NCI-H2196 (cell line): ENCODE data around the gene CSRP1.
"Not testable (repeated sequence)": the region's sequence is repeated elsewhere in the genome, so short reads cannot be mapped to it uniquely, and the experiment has no call there.

Source experiments
- DNase-seq: peaks from one replicate; lab custom pipeline; 2025; ENCODE audit not compliant: unreplicated experiment; lab: John Stamatoyannopoulos, UW

Gene CSRP1

GRCh38 chr1:201497935-201498509 lies 8.9 kb downstream of the CSRP1 start:
- DNase-seq = no peak

GRCh38 chr1:201496296-201496690 lies 10.6 kb downstream of the CSRP1 start:
- no peak for DNase-seq

GRCh38 chr1:201495551-201496295 lies 11.2 kb downstream of the CSRP1 start:
- peak; percentile 29 for DNase-seq

GRCh38 chr1:201493757-201494617 lies 12.9 kb downstream of the CSRP1 start:
- DNase-seq = no peak

GRCh38 chr1:201493026-201493656 lies 13.8 kb downstream of the CSRP1 start:
- DNase-seq = not testable (repeated sequence)

GRCh38 chr1:201491896-201492511 lies 14.9 kb downstream of the CSRP1 start:
- no peak for DNase-seq

- DNase-seq = no peak
These were observed 16.2 kb downstream of the CSRP1 start for GRCh38 chr1:201490708-201491131.

- DNase-seq = no peak
These were observed 17.2 kb downstream of the CSRP1 start for GRCh38 chr1:201489643-201490261.

- no peak for DNase-seq
These were observed 17.9 kb downstream of the CSRP1 start for GRCh38 chr1:201488830-201489589.

- DNase-seq = no peak
These were observed 19.2 kb downstream of the CSRP1 start for GRCh38 chr1:201487742-201488141.

- no peak for DNase-seq
These were observed 20.7 kb downstream of the CSRP1 start for GRCh38 chr1:201486187-201486586.

GRCh38 chr1:201485184-201485774 lies 21.6 kb downstream of the CSRP1 start:
- no peak for DNase-seq

GRCh38 chr1:201483373-201483949 lies 23.5 kb downstream of the CSRP1 start:
- no peak for DNase-seq

GRCh38 chr1:201482755-201483154 lies 24.2 kb downstream of the CSRP1 start:
- DNase-seq = no peak

- peak; percentile 82 for DNase-seq
These were observed 25.0 kb downstream of the CSRP1 start for GRCh38 chr1:201481761-201482493.

- no peak for DNase-seq
These were observed 25.9 kb downstream of the CSRP1 start for GRCh38 chr1:201481004-201481380.

- DNase-seq = peak; percentile 87
These were observed 26.5 kb downstream of the CSRP1 start for GRCh38 chr1:201480231-201481003.
